NCI-H1436 treated with DMSO at 0.1 percent for 48 hours (cell line): ENCODE data around the gene YKT6.
"Not testable (repeated sequence)": the region's sequence is repeated elsewhere in the genome, so short reads cannot be mapped to it uniquely, and the experiment has no call there.

Experiments used
- DNase-seq: peaks from one replicate; lab custom pipeline; 2025; lab: John Stamatoyannopoulos, UW

YKT6 gene

GRCh38 chr7:44200699-44201461 lies at the start of gene YKT6:
Gene YKT6 (plus strand): TSS chr7:44200978. CDS start chr7:44201136, 158 bp downstream.
- DNase-seq: peak; percentile 61

GRCh38 chr7:44151956-44152355 lies 48.8 kb upstream of the YKT6 start:
- no peak for DNase-seq

GRCh38 chr7:44152971-44153947 lies 47.5 kb upstream of the YKT6 start:
- DNase-seq: no peak

- DNase-seq: no peak
These were observed 46.8 kb upstream of the YKT6 start for GRCh38 chr7:44153948-44154335.

- DNase-seq: no peak
These were observed 46.1 kb upstream of the YKT6 start for GRCh38 chr7:44154703-44155102.

- no peak for DNase-seq
These were observed 45.3 kb upstream of the YKT6 start for GRCh38 chr7:44155191-44156185.

GRCh38 chr7:44156453-44157010 lies 44.2 kb upstream of the YKT6 start:
- DNase-seq: no peak

- DNase-seq: no peak
These were observed 43.4 kb upstream of the YKT6 start for GRCh38 chr7:44157116-44158080.

GRCh38 chr7:44158096-44158872 lies 42.5 kb upstream of the YKT6 start:
- DNase-seq: no peak

- DNase-seq: no peak
These were observed 41.7 kb upstream of the YKT6 start for GRCh38 chr7:44158873-44159631.

GRCh38 chr7:44159824-44160630 lies 40.8 kb upstream of the YKT6 start:
- no peak for DNase-seq

- DNase-seq: no peak
These were observed 39.4 kb upstream of the YKT6 start for GRCh38 chr7:44161371-44161770.

GRCh38 chr7:44162179-44162578 lies 38.6 kb upstream of the YKT6 start:
- DNase-seq: no peak

- DNase-seq: no peak
These were observed 37.9 kb upstream of the YKT6 start for GRCh38 chr7:44162785-44163395.

- no peak for DNase-seq
These were observed 37.2 kb upstream of the YKT6 start for GRCh38 chr7:44163591-44163990.

GRCh38 chr7:44167920-44168319 lies 32.9 kb upstream of the YKT6 start:
- no peak for DNase-seq

- not testable (repeated sequence) for DNase-seq
These were observed 28.9 kb upstream of the YKT6 start for GRCh38 chr7:44171901-44172300.
